NCI-H1417 (cell line): ENCODE results near the gene SLC47A2.
"Not testable (repeated sequence)": the region's sequence is repeated elsewhere in the genome, so short reads cannot be mapped to it uniquely, and the experiment has no call there.

Experiments used
- DNase-seq, 3 experiments: peaks; one replicate each; lab custom pipeline; 2025; lab: John Stamatoyannopoulos, UW

SLC47A2 gene

GRCh38 chr17:19716108-19717030 lies at the start of gene SLC47A2:
TSS of gene SLC47A2 (minus strand) at chr17:19716584. CDS start at chr17:19716555, 29 bp downstream.
- peak in 1 of 3 experiments; percentile 5 for DNase-seq

GRCh38 chr17:19766016-19766415 lies 49.6 kb upstream of the SLC47A2 start:
- no peak for DNase-seq

- DNase-seq, result not testable (repeated sequence)
Observed at GRCh38 chr17:19763991-19764390, 47.6 kb upstream of the SLC47A2 start.

- no peak for DNase-seq
Observed at GRCh38 chr17:19763416-19763815, 47.0 kb upstream of the SLC47A2 start.

GRCh38 chr17:19762515-19762961 lies 46.2 kb upstream of the SLC47A2 start:
- DNase-seq, result peak; percentile 23 to 63 (median 25)

- DNase-seq, result no peak
Observed at GRCh38 chr17:19760746-19761145, 44.4 kb upstream of the SLC47A2 start.

GRCh38 chr17:19759568-19760549 lies 43.5 kb upstream of the SLC47A2 start:
- DNase-seq, result no peak

GRCh38 chr17:19757536-19758180 lies 41.3 kb upstream of the SLC47A2 start:
- no peak for DNase-seq

- no peak for DNase-seq
Observed at GRCh38 chr17:19756546-19756945, 40.2 kb upstream of the SLC47A2 start.

GRCh38 chr17:19755821-19756510 lies 39.6 kb upstream of the SLC47A2 start:
- no peak for DNase-seq

- no peak for DNase-seq
Observed at GRCh38 chr17:19755392-19755791, 39.0 kb upstream of the SLC47A2 start.

- peak in 2 of 3 experiments; percentile 1 to 32 for DNase-seq
Observed at GRCh38 chr17:19753661-19754463, 37.5 kb upstream of the SLC47A2 start.

GRCh38 chr17:19753051-19753509 lies 36.7 kb upstream of the SLC47A2 start:
- peak in 2 of 3 experiments; percentile 1 to 9 for DNase-seq

- DNase-seq, result no peak
Observed at GRCh38 chr17:19752216-19753050, 36.0 kb upstream of the SLC47A2 start.

GRCh38 chr17:19750835-19751234 lies 34.5 kb upstream of the SLC47A2 start:
- DNase-seq, result no peak

GRCh38 chr17:19750020-19750572 lies 33.7 kb upstream of the SLC47A2 start:
- no peak for DNase-seq

GRCh38 chr17:19748807-19749193 lies 32.4 kb upstream of the SLC47A2 start:
- peak in 1 of 3 experiments; percentile 14 for DNase-seq

- DNase-seq, result no peak
Observed at GRCh38 chr17:19747829-19748806, 31.7 kb upstream of the SLC47A2 start, which contains the start of gene ALDH3A1. TSS of gene ALDH3A1 (minus strand) at chr17:19748298. CDS start at chr17:19745129, 3,169 bp downstream.
